Measurements from ENCODE around the gene GAL3ST3. TPM values are rescaled to one million over a fixed set of nuclear protein-coding genes. Genes with fewer than 3 reads are reported as not detected.

The GAL3ST3 gene
- polyA plus RNA-seq, 1 donor (not counting 4 experiments of a cell fraction or from before 2014, with no cell fraction given): not detected

GRCh38 chr11:65992056-65992455 is 56.9 kb downstream of the GAL3ST3 start:
- dilution Hi-C loops (cut with MboI; ENCODE audit: extremely low pct_ligation_motif_present, low sequenced_read_pairs): no loop called here
- H3K27ac ChIP-seq (ENCODE audit: control insufficient read depth, insufficient read depth, low read length): no peak overlapping the region
- H3K4me2 ChIP-seq (ENCODE audit: control insufficient read depth, extremely low read depth, insufficient read depth, low read depth, low read length): no peak overlapping the region
- H3K9ac ChIP-seq (ENCODE audit: control insufficient read depth, extremely low read depth, insufficient read depth, low read length): no peak overlapping the region
- FAIRE-seq (no peak), DNase-seq (ENCODE audit: low read depth, low spot score) (no peak)
- H3K9me3 ChIP-seq (ENCODE audit: control insufficient read depth, low read depth, low read length): no peaks in the 10 kb centered on the region
- no peak for TF ChIP-seq EZH2 (IDR thresholded peaks at IDR 0.05; ENCODE audit: low read length)
- no peak for TF ChIP-seq CTCF (optimal IDR thresholded peaks at IDR 0.05 in 1 of 3, IDR thresholded peaks at IDR 0.05 in 1 of 3, conservative IDR thresholded peaks at IDR 0.05 in 1 of 3; ENCODE audit: extremely low read depth in 1 of 3, insufficient read depth in 2 of 3, low read length in 3 of 3)
- H3K4me1 ChIP-seq (ENCODE audit: control insufficient read depth, extremely low read depth, insufficient read depth, low read length): no peaks in the 10 kb centered on the region
- no peaks in the 10 kb centered on the region for H3K9me1 ChIP-seq (ENCODE audit: control insufficient read depth, extremely low read depth, insufficient read depth, low read length)
- no peaks in the 10 kb centered on the region for H3K79me2 ChIP-seq (ENCODE audit: control insufficient read depth, insufficient read depth, low read length)
- no peak overlapping the region for H3K4me3 ChIP-seq (ENCODE audit: control insufficient read depth in 2 of 3, extremely low read depth in 1 of 3, insufficient read depth in 2 of 3, low read depth in 1 of 3, low read length in 3 of 3)
- H4K20me1 ChIP-seq (ENCODE audit: control insufficient read depth, extremely low read depth, insufficient read depth, low read length): no peaks in the 10 kb centered on the region
- peaks cover 7 to 10% of the 10 kb centered on the region in 2 experiments for H3K36me3 ChIP-seq (ENCODE audit: control insufficient read depth in 2 of 2, extremely low read depth in 1 of 2, insufficient read depth in 2 of 2, low read length in 2 of 2)
- H2AFZ ChIP-seq (ENCODE audit: control insufficient read depth, low read length): no peak overlapping the region
- no peaks in the 10 kb centered on the region for H3K27me3 ChIP-seq (ENCODE audit: control insufficient read depth, extremely low read depth, insufficient read depth, low read length)

Other genes starting within 250 kb of the GAL3ST3 start
- 0.12 to 0.44 TPM (median 0.15 TPM) in 3 replicates for gene SNX32, start 215.2 kb downstream of the GAL3ST3 start, polyA plus RNA-seq
- 571 to 1,860 TPM (median 1,236 TPM) in 3 replicates for gene CFL1, start 191.0 kb downstream of the GAL3ST3 start, polyA plus RNA-seq
- gene MUS81, start 188.7 kb downstream of the GAL3ST3 start, polyA plus RNA-seq: 24.7 to 34.4 TPM (median 28.0 TPM) in 3 replicates
- 4.6 to 13.6 TPM (median 4.8 TPM) in 3 replicates for gene EFEMP2, start 176.4 kb downstream of the GAL3ST3 start, polyA plus RNA-seq
- gene CTSW, start 169.3 kb downstream of the GAL3ST3 start, polyA plus RNA-seq: not detected in 3 replicates
- gene FIBP, start 160.7 kb downstream of the GAL3ST3 start, polyA plus RNA-seq: 83.0 to 104 TPM (median 95.1 TPM) in 3 replicates
- gene CCDC85B, start 158.5 kb downstream of the GAL3ST3 start, polyA plus RNA-seq: 4.1 to 6.8 TPM (median 6.0 TPM) in 3 replicates
- gene FOSL1, start 148.8 kb downstream of the GAL3ST3 start, polyA plus RNA-seq: 9.4 to 25.3 TPM (median 21.8 TPM) in 3 replicates
- gene C11orf68, start 130.1 kb downstream of the GAL3ST3 start, polyA plus RNA-seq: 18.4 to 30.9 TPM (median 25.0 TPM) in 3 replicates
- gene DRAP1, start 129.7 kb downstream of the GAL3ST3 start, polyA plus RNA-seq: 135 to 175 TPM (median 138 TPM) in 3 replicates
- not detected in 3 replicates for gene TSGA10IP, start 103.7 kb downstream of the GAL3ST3 start, polyA plus RNA-seq
- 5.9 to 28.0 TPM (median 14.7 TPM) in 3 replicates for gene SART1, start 87.4 kb downstream of the GAL3ST3 start, polyA plus RNA-seq
- 23.1 to 36.8 TPM (median 29.6 TPM) in 3 replicates for gene EIF1AD, start 47.0 kb downstream of the GAL3ST3 start, polyA plus RNA-seq
- gene BANF1, start 46.7 kb downstream of the GAL3ST3 start, polyA plus RNA-seq: 112 to 187 TPM (median 154 TPM) in 3 replicates
- gene CST6, start 37.2 kb downstream of the GAL3ST3 start, polyA plus RNA-seq: 1.4 to 2.3 TPM (median 1.7 TPM) in 3 replicates
- 0.07 TPM in 1 of 3 replicates, not detected in the others for gene CATSPER1, start 22.7 kb downstream of the GAL3ST3 start, polyA plus RNA-seq
- 41.9 to 121 TPM (median 73.0 TPM) in 3 replicates for gene SF3B2, start 3.2 kb upstream of the GAL3ST3 start, polyA plus RNA-seq
- gene PACS1, start 21.1 kb upstream of the GAL3ST3 start, polyA plus RNA-seq: 10.0 to 28.4 TPM (median 14.9 TPM) in 3 replicates
- gene KLC2, start 208.5 kb upstream of the GAL3ST3 start, polyA plus RNA-seq: 9.3 to 19.1 TPM (median 14.1 TPM) in 3 replicates
- 133 to 213 TPM (median 187 TPM) in 3 replicates for gene RAB1B, start 219.5 kb upstream of the GAL3ST3 start, polyA plus RNA-seq
- 0.17 to 0.25 TPM (median 0.18 TPM) in 3 replicates for gene CNIH2, start 229.0 kb upstream of the GAL3ST3 start, polyA plus RNA-seq
- gene YIF1A, start 240.0 kb upstream of the GAL3ST3 start, polyA plus RNA-seq: 80.3 to 157 TPM (median 87.5 TPM) in 3 replicates
- gene TMEM151A, start 242.7 kb upstream of the GAL3ST3 start, polyA plus RNA-seq: 0.05 to 0.18 TPM in 2 of 3 replicates, not detected in the other

Measured in keratinocyte (primary cell).